AG04450 (cell line): ENCODE results near the gene FAM170B. TPM values are rescaled to one million over a fixed set of nuclear protein-coding genes. Genes with fewer than 3 reads are reported as not detected.

Experiments
- CTCF ChIA-PET: fragments of 300-600, 350-600 bp; formaldehyde crosslinking; extraction: SDS; loops from one replicate; lab custom pipeline; 2022; ENCODE audit warnings: antibody characterized with exemption, inconsistent platforms; lab: Charles Lee
- POLR2A ChIA-PET: fragments of 350-600 bp; formaldehyde crosslinking; extraction: SDS; loops from one replicate; lab custom pipeline; 2021; ENCODE audit warnings: antibody characterized with exemption, inconsistent platforms; lab: Yijun Ruan, JAX
- DNase-seq: peaks from one replicate; pipeline ENCODE4 v3.0.0-alpha.2; 2011; ENCODE audit warnings: low read depth, low spot score
- H3K27ac ChIP-seq: one replicate; pipeline ENCODE4 v1.5.1; 2012; ENCODE audit warnings: low read depth, low read length, control low read depth
- H3K27me3 ChIP-seq: one replicate; pipeline ENCODE4 v1.6.0; 2012; ENCODE audit warnings: low read length; ENCODE audit not compliant: control insufficient read depth, insufficient read depth
- H3K4me3 ChIP-seq: 2 replicates; pipeline ENCODE4 v1.5.1; 2011; ENCODE audit warnings: mild to moderate bottlenecking, low read depth, low read length, control low read depth
- H3K9me3 ChIP-seq: 2 replicates; pipeline ENCODE4 v1.5.1; 2012; ENCODE audit warnings: low read length; ENCODE audit not compliant: control insufficient read depth, insufficient read depth
- CTCF ChIP-seq: IDR thresholded peaks from 2 replicates; pipeline ENCODE4 v1.5.1; 2011; ENCODE audit warnings: low read depth, low read length, control low read depth, inconsistent platforms
- polyA plus RNA-seq: library from polyadenylated mRNA; depleted of rRNA; stranded (reverse); fragments of >200 nt; gene quantifications from 2 replicates; pipeline ENCODE4 v1.2.3, GENCODE V29; 2011

The FAM170B gene
- polyA plus RNA-seq, 1 experiment: not detected

GRCh38 chr10:49091450-49092210 lies 42.2 kb downstream of the FAM170B start:
- ChIA-PET POLR2A (no interaction called here), CTCF (no interaction called here)

GRCh38 chr10:49090696-49091380 lies 43.0 kb downstream of the FAM170B start:
- DNase-seq: no peak
- ChIA-PET POLR2A (no interaction called here), CTCF (no interaction called here)
- no peak overlapping the region for H3K4me3 ChIP-seq
- no peaks in the 10 kb centered on the region for H3K27me3 ChIP-seq
- no peak overlapping the region for H3K27ac ChIP-seq
- TF ChIP-seq CTCF: no peak
- H3K9me3 ChIP-seq: no peaks in the 10 kb centered on the region

More at GRCh38 chr10:49091450-49092210, 42.2 kb downstream of the FAM170B start:
- Histone ChIP-seq H3K27me3 (no peaks in the 10 kb centered on the region), H3K27ac (no peak overlapping the region), H3K4me3 (no peak overlapping the region), H3K9me3 (no peaks in the 10 kb centered on the region)
- no peak for TF ChIP-seq CTCF
- DNase-seq: no peak

GRCh38 chr10:49090189-49090575 lies 43.6 kb downstream of the FAM170B start:
- Histone ChIP-seq H3K27ac (no peak overlapping the region), H3K27me3 (no peaks in the 10 kb centered on the region), H3K4me3 (no peak overlapping the region), H3K9me3 (no peaks in the 10 kb centered on the region)
- ChIA-PET POLR2A (interaction anchor here (0.9 kb wide), 1 partner anchor 40 kb away, joined by 4 read pairs; no protein-coding TSS in a partner anchor), CTCF (no interaction called here)
- DNase-seq: no peak
- TF ChIP-seq CTCF: no peak

GRCh38 chr10:49089557-49090188 lies 44.1 kb downstream of the FAM170B start:
- CTCF ChIA-PET: interaction anchor here (1.0 kb wide), 1 partner anchor 72 kb away, joined by 3 read pairs; no protein-coding TSS in a partner anchor
- DNase-seq: no peak
- POLR2A ChIA-PET: interaction anchor here (0.9 kb wide), 1 partner anchor 39 kb away, joined by 4 read pairs; no protein-coding TSS in a partner anchor
- Histone ChIP-seq H3K4me3 (no peak overlapping the region), H3K9me3 (no peaks in the 10 kb centered on the region), H3K27me3 (no peaks in the 10 kb centered on the region), H3K27ac (no peak overlapping the region)
- no peak for TF ChIP-seq CTCF
